Stimulated activated CD8-positive, alpha-beta memory T cell treated with anti-CD3 and anti-CD28 coated beads, Interleukin-15, amount 100 ng/mL, for 48 hours (primary cell): ENCODE data around the gene MAP3K20.
"Not testable (repeated sequence)": the region's sequence is repeated elsewhere in the genome, so short reads cannot be mapped to it uniquely, and the experiment has no call there.

Experiments
- DNase-seq, 2 donors: peaks; one replicate each; pipeline ENCODE4 v3.0.0-alpha.2; 2020; ENCODE audit warnings: low read depth in 2 of 2

MAP3K20 gene

GRCh38 chr2:173075781-173076580 lies at the start of gene MAP3K20:
MAP3K20 (plus strand) TSS chr2:173075846; CDS start chr2:173091032, 15,186 bp downstream.
- peak; percentile 27 to 36 for DNase-seq

DNA sequence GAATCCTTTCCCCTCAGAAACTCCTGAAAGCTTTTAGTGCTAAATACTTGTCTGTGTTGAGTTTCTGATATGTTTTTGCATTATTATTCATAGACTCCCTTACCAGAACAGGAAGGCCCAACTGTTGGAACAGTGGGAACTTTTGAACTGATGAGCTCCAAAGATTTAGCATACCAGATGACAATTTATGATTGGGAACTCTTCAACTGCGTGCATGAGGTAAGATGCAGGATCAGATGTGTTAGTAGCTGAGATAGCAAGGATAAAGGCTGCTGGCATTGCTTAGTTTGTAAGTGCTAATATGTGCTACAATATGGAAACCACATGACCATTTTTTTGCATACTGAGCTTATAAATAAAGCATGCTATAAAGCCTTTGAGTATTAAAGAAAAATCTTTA lies 49.2 kb upstream of the MAP3K20 start:
- no peak for DNase-seq

DNA sequence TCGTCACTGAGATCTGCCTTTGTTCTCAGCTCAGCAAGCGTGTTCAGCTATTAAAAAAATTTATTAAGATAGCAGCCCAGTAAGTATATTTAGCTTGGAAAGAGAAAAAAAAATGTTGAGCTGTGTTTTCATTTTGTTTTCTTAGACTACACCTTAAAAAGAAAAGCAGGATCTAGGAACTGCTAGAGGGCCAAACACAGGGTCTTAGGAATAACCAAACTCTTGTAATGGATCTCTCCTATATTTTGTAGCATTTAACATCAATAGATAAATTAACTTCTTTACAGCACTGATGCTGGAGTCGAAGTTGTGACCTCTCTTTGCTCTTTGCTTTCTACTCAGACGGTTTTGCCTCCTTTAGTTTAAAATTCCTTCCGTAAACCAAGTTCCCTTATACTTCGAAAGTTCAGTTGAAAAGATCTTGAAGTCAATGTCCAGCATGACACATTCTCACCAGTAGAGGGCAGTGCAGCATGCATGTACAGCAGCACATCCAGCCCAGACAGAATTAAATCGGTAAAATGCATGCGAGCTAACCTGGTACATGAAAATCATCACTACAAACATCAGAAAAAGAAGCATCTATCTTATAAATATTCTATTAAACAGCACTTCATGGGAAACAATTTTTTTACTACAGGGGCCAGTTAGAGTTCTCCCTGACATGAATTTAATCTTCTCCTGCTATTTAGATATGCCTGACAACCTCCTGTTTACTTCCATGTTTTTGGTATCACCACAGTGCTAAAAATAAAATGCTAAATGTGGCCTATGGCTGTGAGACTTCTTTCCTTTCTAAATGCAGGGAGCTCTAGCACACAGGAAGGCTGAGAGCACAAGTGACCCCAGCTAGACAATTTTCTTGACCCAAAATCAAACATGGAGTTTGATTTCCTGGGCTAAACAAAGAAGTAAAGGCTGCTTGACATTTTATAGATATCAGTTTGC lies 48.2 kb upstream of the MAP3K20 start:
- DNase-seq: peak; percentile 20 to 42

DNA sequence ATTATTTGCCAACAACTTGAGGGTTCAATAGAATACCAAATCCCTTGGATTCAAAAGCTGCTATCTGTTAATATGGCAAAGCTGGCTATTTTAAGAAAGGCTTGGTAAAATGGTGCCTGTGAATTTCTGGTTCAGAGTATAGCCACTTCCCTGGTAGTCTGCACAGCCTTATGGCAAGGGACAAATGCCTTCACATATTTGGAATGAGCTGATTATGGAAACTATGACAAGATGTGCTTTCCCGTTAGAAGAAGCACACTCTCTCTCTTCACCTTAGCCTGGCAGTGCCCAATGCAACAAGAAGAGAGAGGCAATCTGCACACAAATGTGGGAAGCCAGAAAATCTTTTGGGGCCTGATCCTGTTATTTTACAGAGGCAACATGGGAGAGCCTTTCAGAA lies 47.5 kb upstream of the MAP3K20 start:
- DNase-seq: no peak

DNA sequence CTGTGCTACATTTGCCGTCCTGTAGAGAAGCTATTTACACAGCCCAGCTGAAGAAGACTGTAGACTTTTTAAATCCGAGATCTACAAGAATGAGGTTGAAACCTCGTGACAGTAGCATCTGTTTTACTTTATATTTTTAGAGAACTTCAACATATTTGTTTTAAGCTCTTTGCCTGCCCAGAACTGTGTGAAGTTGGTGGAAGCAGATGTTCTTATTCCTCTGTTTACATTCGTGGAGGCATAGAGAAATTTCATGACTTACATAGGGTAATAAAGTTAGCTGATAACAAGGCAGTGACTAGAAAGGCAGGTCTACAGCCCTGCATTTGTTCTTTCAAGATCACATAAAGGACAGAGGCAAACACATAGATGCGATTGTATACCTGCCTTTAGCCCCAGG lies 47.0 kb upstream of the MAP3K20 start:
- no peak for DNase-seq

GRCh38 chr2:173030561-173031490 lies 44.8 kb upstream of the MAP3K20 start:
- no peak for DNase-seq

- DNase-seq: no peak
Measured at GRCh38 chr2:173032032-173032431, 43.6 kb upstream of the MAP3K20 start.

- no peak for DNase-seq
Measured at GRCh38 chr2:173033084-173033483, 42.6 kb upstream of the MAP3K20 start.

DNA sequence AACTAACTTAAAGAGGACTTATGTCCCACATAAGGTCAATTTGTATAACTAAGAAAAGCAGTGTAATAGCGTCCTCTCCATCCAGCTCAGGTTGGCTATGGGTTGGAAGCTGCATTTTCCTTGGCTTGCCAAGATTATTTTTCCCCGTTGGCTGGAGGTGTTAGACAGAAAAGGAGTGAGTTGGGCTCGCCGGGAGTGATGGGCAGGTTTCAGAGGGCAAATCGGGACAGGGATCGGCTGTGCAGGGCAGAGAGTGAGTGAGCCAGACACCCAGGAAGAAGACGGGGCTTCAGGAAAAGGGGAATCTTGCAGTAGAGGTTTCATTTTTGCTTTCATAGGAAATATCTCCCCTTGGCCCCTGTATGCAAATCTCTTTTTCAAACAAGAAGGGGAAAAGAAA lies 41.5 kb upstream of the MAP3K20 start:
- DNase-seq: no peak

DNA sequence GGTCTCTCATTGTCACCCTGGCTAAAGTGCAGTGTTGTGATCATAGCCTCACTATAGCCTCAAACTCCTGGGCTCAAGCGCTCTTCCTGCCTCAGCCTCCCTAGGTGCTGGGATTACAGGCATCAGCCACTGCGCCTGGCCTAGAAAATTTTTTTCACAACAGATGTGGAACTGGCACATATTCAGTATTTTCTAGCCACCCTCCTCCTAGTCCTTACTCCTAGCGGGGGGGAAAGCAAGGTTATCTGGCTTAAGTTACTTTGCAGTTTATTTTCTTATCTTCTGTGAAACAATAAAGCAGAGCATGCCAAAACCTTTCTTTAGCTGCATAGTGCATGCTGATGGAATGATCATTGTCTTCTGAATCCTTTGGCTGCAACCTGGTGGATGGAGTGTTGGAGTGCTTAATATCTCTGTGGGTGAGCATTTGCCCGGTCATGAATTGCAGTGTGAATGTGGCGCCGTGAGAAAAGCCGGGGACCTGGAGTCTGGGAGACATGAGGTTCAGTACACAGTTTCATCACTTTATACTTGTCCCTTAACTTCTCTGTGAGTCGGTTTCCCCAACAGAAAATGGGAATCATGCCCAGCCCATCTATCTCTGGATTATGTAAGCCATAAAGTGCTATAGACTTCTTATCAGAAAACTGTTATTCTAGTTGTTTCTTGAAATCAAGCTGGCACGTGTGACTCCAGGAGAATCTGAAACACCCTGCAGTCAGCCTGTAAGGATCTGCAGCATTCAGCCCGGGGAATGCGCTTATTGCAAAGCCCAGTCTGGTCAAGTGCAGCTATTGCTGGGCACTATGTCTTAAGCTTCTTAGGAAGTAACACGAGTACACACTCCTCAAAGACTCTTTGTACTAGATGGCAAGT lies 38.2 kb upstream of the MAP3K20 start:
- no peak for DNase-seq

GRCh38 chr2:173038257-173038656 lies 37.4 kb upstream of the MAP3K20 start:
- not testable (repeated sequence) for DNase-seq

GRCh38 chr2:173040729-173041128 lies 34.9 kb upstream of the MAP3K20 start:
- no peak for DNase-seq

DNA sequence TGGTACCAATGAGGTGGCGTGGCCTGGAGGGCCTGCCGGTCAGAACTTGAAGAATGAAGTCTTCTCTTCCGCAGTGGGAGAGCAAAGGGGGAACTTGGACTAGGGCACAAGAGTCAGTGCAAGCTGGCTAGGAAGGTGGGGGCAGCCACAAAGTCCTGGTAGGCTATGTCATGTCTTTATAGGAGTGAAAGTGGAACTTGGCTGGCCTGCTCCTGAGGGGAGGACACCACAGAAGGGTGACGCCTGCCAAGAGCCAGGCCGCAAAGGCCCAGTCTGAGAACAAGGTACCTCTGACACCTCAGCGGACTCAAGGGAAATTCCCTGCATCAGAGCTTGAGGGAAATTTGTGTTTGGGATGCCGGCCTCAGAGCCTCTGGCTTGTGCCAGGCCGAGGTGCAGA lies 32.2 kb upstream of the MAP3K20 start:
- no peak for DNase-seq

DNA sequence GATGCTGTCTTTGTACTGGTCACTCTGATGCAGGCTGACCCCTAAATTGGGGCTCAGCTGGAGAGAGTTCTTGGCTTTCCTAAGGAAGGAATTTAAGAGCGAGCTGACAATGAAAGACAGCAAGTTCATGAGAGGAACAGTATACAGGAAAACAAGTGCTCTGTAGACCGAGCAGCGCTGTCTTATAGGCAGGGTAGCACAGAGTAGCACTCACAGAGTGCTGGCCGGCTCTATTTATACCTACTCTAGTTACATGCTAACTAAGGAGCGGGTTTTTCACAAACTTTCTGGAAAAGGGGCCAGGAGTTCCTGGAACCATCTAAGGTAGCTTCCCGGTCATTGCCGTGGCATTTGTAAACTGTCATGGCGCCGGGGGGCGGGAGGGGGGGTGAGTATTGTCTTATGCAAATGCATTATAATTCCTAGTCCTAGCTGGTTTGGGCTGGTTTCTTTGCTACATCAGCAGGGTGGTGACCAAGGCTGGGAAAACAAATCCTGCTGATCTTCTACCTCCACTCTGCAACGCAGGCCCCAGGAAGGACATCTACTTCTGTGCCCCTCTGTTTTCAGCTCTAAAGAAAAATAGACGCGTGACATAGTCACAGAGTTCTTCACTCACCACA lies 31.6 kb upstream of the MAP3K20 start:
- no peak for DNase-seq

- no peak for DNase-seq
Measured at GRCh38 chr2:173044686-173045085, 31.0 kb upstream of the MAP3K20 start.

DNA sequence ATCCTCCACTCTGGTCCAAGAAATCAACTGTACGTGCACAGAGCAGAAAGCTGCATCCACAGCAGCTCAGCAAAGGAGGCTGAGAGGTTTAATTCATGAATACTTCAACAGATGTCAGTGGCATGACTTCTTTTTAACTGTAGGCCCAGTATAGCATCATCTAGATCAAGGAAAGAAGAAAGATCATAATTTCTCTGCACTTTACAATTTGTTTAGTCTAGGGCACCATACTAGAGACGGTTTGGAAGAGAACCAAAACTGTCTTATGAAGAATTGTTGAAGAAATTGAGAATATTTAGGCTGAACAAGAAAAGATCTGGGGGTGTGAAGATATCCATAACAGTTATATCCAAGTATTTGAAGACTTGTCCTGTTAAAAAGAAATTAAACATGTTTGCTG lies 30.5 kb upstream of the MAP3K20 start:
- DNase-seq: no peak

- DNase-seq: no peak
Measured at GRCh38 chr2:173048522-173048896, 27.1 kb upstream of the MAP3K20 start.

GRCh38 chr2:173048897-173049661 lies 26.6 kb upstream of the MAP3K20 start:
- DNase-seq: peak; percentile 12 to 46

DNA sequence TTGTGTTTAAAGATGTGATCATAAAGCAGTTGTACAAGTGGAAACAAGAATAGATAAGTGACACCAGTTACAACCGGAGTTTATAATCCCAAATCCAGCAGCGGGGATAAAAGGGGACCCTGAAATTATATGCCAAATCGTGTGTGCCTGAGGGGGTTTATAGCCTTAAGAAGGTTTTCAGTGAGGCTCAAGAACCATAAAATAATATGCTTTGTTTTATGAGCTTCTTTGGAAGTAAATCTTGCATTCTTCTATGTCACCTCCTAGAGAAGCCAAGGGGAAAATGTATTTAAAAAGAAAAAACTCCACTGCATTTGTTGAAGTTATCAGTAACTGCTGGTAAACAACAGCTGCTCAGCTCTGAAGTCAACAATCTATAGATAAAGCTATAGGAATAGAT lies 25.8 kb upstream of the MAP3K20 start:
- DNase-seq: no peak
